LNCaP clone FGC (cell line): ENCODE results near the gene ROR2.

Experiments used
- DNase-seq: peaks from one replicate; pipeline ENCODE4 v3.0.0-alpha.2; 2011; ENCODE audit warnings: low read depth
- H3K4me3 ChIP-seq: 2 replicates; pipeline ENCODE4 v1.5.1; 2011; ENCODE audit warnings: mild to moderate bottlenecking, low read depth, low read length, control low read depth
- TF ChIP-seq, protein P1 (sequence below): IDR thresholded peaks from 2 replicates; pipeline ENCODE4 v1.5.1; 2012; ENCODE audit warnings: mild to moderate bottlenecking; ENCODE audit not compliant: control insufficient read depth, insufficient read depth; ENCODE audit errors: extremely low read depth

ROR2 gene

GRCh38 chr9:91817493-91818224 is 132.4 kb downstream of the ROR2 start:
- TF ChIP-seq, protein P1, sequence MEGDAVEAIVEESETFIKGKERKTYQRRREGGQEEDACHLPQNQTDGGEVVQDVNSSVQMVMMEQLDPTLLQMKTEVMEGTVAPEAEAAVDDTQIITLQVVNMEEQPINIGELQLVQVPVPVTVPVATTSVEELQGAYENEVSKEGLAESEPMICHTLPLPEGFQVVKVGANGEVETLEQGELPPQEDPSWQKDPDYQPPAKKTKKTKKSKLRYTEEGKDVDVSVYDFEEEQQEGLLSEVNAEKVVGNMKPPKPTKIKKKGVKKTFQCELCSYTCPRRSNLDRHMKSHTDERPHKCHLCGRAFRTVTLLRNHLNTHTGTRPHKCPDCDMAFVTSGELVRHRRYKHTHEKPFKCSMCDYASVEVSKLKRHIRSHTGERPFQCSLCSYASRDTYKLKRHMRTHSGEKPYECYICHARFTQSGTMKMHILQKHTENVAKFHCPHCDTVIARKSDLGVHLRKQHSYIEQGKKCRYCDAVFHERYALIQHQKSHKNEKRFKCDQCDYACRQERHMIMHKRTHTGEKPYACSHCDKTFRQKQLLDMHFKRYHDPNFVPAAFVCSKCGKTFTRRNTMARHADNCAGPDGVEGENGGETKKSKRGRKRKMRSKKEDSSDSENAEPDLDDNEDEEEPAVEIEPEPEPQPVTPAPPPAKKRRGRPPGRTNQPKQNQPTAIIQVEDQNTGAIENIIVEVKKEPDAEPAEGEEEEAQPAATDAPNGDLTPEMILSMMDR = no peak
- H3K4me3 ChIP-seq = no peak overlapping the region
- no peak for DNase-seq

DNA sequence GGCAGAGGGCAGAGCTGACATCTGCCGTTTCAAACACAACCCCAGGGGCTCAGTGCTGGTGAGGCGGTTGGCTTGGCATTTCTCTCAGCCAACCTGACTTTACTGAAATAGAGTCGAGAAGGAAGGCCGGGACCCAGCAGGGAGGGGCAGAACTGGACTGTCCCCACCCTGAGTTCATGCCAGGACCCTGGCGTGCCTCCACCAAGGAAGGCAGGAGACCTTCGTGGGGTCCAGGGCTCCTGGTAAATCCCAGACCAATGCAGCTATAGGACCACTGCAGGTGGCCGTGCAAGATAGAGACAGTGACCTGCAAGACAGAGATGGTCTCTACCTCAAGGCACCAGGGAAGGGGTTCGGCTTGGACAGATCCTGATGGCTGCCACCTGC is 132.9 kb downstream of the ROR2 start:
- TF ChIP-seq, protein P1 = no peak
- no peak overlapping the region for H3K4me3 ChIP-seq
- no peak for DNase-seq

- no peak for DNase-seq
- TF ChIP-seq, protein P1 = no peak
- no peak overlapping the region for H3K4me3 ChIP-seq
These were observed 133.7 kb downstream of the ROR2 start for GRCh38 chr9:91816356-91816755.

GRCh38 chr9:91815896-91816295 is 134.1 kb downstream of the ROR2 start:
- TF ChIP-seq, protein P1 = no peak
- no peak for DNase-seq

GRCh38 chr9:91814753-91815152 is 135.3 kb downstream of the ROR2 start:
- TF ChIP-seq, protein P1 = no peak
- DNase-seq = no peak
- H3K4me3 ChIP-seq = no peak overlapping the region

More at GRCh38 chr9:91815896-91816295, 134.1 kb downstream of the ROR2 start:
- no peak overlapping the region for H3K4me3 ChIP-seq

- TF ChIP-seq, protein P1 = no peak
- H3K4me3 ChIP-seq = no peak overlapping the region
- no peak for DNase-seq
These were observed 135.8 kb downstream of the ROR2 start for GRCh38 chr9:91814201-91814600.

- no peak overlapping the region for H3K4me3 ChIP-seq
- DNase-seq = no peak
- TF ChIP-seq, protein P1 = no peak
These were observed 136.7 kb downstream of the ROR2 start for GRCh38 chr9:91813176-91813795.
